ENCODE results near the gene PTPRE. TPM values are rescaled to one million over a fixed set of nuclear protein-coding genes. Genes with fewer than 3 reads are reported as not detected.

PTPRE gene
- total RNA-seq, 1 donor from 2014 or later, result 1.2 TPM

- DNase-seq (ENCODE audit: extremely low spot score, unreplicated experiment), result no peak
- no peaks in the 10 kb centered on the region for H3K27me3 Mint-ChIP-seq (ENCODE audit: unreplicated experiment)
- no peaks in the 10 kb centered on the region for H3K4me1 Mint-ChIP-seq (ENCODE audit: unreplicated experiment)
- no peak for TF ChIP-seq CTCF (IDR thresholded peaks at IDR 0.05)
- H3K27ac Mint-ChIP-seq (ENCODE audit: unreplicated experiment), result no peak overlapping the region
- H3K4me3 Mint-ChIP-seq (ENCODE audit: unreplicated experiment), result no peak overlapping the region
- H3K36me3 Mint-ChIP-seq (ENCODE audit: unreplicated experiment), result no peaks in the 10 kb centered on the region
- no peaks in the 10 kb centered on the region for H3K9me3 Mint-ChIP-seq (ENCODE audit: unreplicated experiment)
Measured at GRCh38 chr10:127968027-127968441, 61.1 kb downstream of the PTPRE start.

GRCh38 chr10:127968659-127969058 lies 61.8 kb downstream of the PTPRE start:
- Mint-ChIP-seq H3K36me3 (ENCODE audit: unreplicated experiment) (no peaks in the 10 kb centered on the region), H3K4me1 (ENCODE audit: unreplicated experiment) (no peaks in the 10 kb centered on the region), H3K27me3 (ENCODE audit: unreplicated experiment) (no peaks in the 10 kb centered on the region), H3K4me3 (ENCODE audit: unreplicated experiment) (no peak overlapping the region), H3K27ac (ENCODE audit: unreplicated experiment) (no peak overlapping the region), H3K9me3 (ENCODE audit: unreplicated experiment) (no peaks in the 10 kb centered on the region)
- no peak for DNase-seq (ENCODE audit: extremely low spot score, unreplicated experiment)
- no peak for TF ChIP-seq CTCF (IDR thresholded peaks at IDR 0.05)

- DNase-seq (ENCODE audit: extremely low spot score, unreplicated experiment), result no peak
- Mint-ChIP-seq H3K4me1 (ENCODE audit: unreplicated experiment) (no peaks in the 10 kb centered on the region), H3K36me3 (ENCODE audit: unreplicated experiment) (no peaks in the 10 kb centered on the region), H3K27ac (ENCODE audit: unreplicated experiment) (no peak overlapping the region), H3K4me3 (ENCODE audit: unreplicated experiment) (no peak overlapping the region), H3K9me3 (ENCODE audit: unreplicated experiment) (no peaks in the 10 kb centered on the region), H3K27me3 (ENCODE audit: unreplicated experiment) (no peaks in the 10 kb centered on the region)
- TF ChIP-seq CTCF (IDR thresholded peaks at IDR 0.05), result no peak
Measured at GRCh38 chr10:127971101-127971946, 64.4 kb downstream of the PTPRE start.

- Mint-ChIP-seq H3K27ac (ENCODE audit: unreplicated experiment) (no peak overlapping the region), H3K27me3 (ENCODE audit: unreplicated experiment) (no peaks in the 10 kb centered on the region), H3K36me3 (ENCODE audit: unreplicated experiment) (no peaks in the 10 kb centered on the region), H3K4me3 (ENCODE audit: unreplicated experiment) (no peak overlapping the region), H3K9me3 (ENCODE audit: unreplicated experiment) (no peaks in the 10 kb centered on the region), H3K4me1 (ENCODE audit: unreplicated experiment) (peaks cover 5% of the 10 kb centered on the region)
- DNase-seq (ENCODE audit: extremely low spot score, unreplicated experiment), result no peak
- TF ChIP-seq CTCF (IDR thresholded peaks at IDR 0.05), result no peak
Measured at GRCh38 chr10:127971963-127972615, 65.2 kb downstream of the PTPRE start.

GRCh38 chr10:127972751-127973357 lies 66.0 kb downstream of the PTPRE start:
- Mint-ChIP-seq H3K4me3 (ENCODE audit: unreplicated experiment) (no peak overlapping the region), H3K36me3 (ENCODE audit: unreplicated experiment) (no peaks in the 10 kb centered on the region), H3K4me1 (ENCODE audit: unreplicated experiment) (peaks cover 13% of the 10 kb centered on the region), H3K27ac (ENCODE audit: unreplicated experiment) (no peak overlapping the region), H3K9me3 (ENCODE audit: unreplicated experiment) (no peaks in the 10 kb centered on the region), H3K27me3 (ENCODE audit: unreplicated experiment) (no peaks in the 10 kb centered on the region)
- TF ChIP-seq CTCF (IDR thresholded peaks at IDR 0.05), result no peak
- no peak for DNase-seq (ENCODE audit: extremely low spot score, unreplicated experiment)

All from osteocyte (in vitro differentiated cells).